H1 (cell line): Measurements from ENCODE around the gene C19orf53. TPM values are rescaled to one million over a fixed set of nuclear protein-coding genes. Genes with fewer than 3 reads are reported as not detected.

Source experiments
- CTCF ChIA-PET: fragments of 300-600 bp; sonication (Branson Sonifier 250); formaldehyde crosslinking; loops from one replicate; lab custom pipeline; 2021; ENCODE audit not compliant: partially characterized antibody; lab: Charles Lee
- POLR2A ChIA-PET: fragments of 300-600 bp; sonication (Branson Sonifier 250); formaldehyde crosslinking; loops from one replicate; lab custom pipeline; 2021; ENCODE audit warnings: inconsistent platforms; ENCODE audit not compliant: partially characterized antibody; lab: Charles Lee
- DNase-seq, 2 experiments: peaks; one replicate each; pipeline versions ENCODE4 v3.0.0 to v3.0.0-alpha.2; 2010 to 2022; ENCODE audit warnings: low spot score in 2 of 2, low read depth in 1 of 2, mixed read lengths in 1 of 2
- FAIRE-seq: peaks from 2 replicates; lab custom pipeline; 2011; peaks lifted over from hg19 to GRCh38; lab: Jason Lieb, UNC
- H2AFZ ChIP-seq: 2 replicates; pipeline ENCODE4 v1.8.1; 2012; ENCODE audit warnings: low read length, inconsistent platforms
- H2AK5ac ChIP-seq: 2 replicates; pipeline ENCODE4 v1.6.1; 2013; ENCODE audit warnings: low read depth, low read length
- H2BK120ac ChIP-seq: replicated peaks from 2 replicates; pipeline ENCODE3; 2013; ENCODE audit warnings: low read depth, low read length, inconsistent platforms
- H2BK12ac ChIP-seq: 2 replicates; pipeline ENCODE4 v1.6.1; 2013; ENCODE audit warnings: low read depth, low read length
- H2BK15ac ChIP-seq: 2 replicates; pipeline ENCODE4 v1.6.1; 2013; ENCODE audit warnings: low read length
- H2BK20ac ChIP-seq: 2 replicates; pipeline ENCODE4 v1.6.1; 2013; ENCODE audit warnings: low read length
- H2BK5ac ChIP-seq: 2 replicates; pipeline ENCODE4 v1.6.1; 2013; ENCODE audit warnings: low read depth, low read length
- H3K14ac ChIP-seq: 2 replicates; pipeline ENCODE4 v1.6.1; 2013; ENCODE audit warnings: inconsistent platforms; ENCODE audit not compliant: insufficient read length
- H3K18ac ChIP-seq: 2 replicates; pipeline ENCODE4 v1.6.1; 2013; ENCODE audit warnings: low read length; ENCODE audit errors: extremely low read depth
- H3K23ac ChIP-seq: 2 replicates; pipeline ENCODE4 v1.6.1; 2013; ENCODE audit warnings: inconsistent platforms; ENCODE audit not compliant: insufficient read length
- H3K23me2 ChIP-seq: 2 replicates; pipeline ENCODE4 v1.6.1; 2013; ENCODE audit warnings: low read depth, low read length
- H3K27ac ChIP-seq: 2 replicates; pipeline ENCODE4 v1.6.1; 2011; ENCODE audit warnings: low read depth, low read length, inconsistent platforms
- H3K27me3 ChIP-seq, 4 experiments: replicated peaks in 1 of 4; 1 replicate in 1 of 4; 2 replicates in 3 of 4; pipeline versions ENCODE4 v1.6.1 to v1.8.1; 2011 to 2013; ENCODE audit warnings: low read length in 3 of 4, mild to moderate bottlenecking in 3 of 4, inconsistent platforms in 2 of 4, mixed read lengths in 2 of 4, moderate library complexity in 1 of 4; ENCODE audit not compliant: control insufficient read depth in 3 of 4, insufficient read depth in 3 of 4; ENCODE audit errors: extremely low read depth in 1 of 4
- H3K36me3 ChIP-seq, 4 experiments: 2 replicates each; pipeline versions ENCODE4 v1.6.1 to v1.8.1; 2011 to 2013; ENCODE audit warnings: mild to moderate bottlenecking in 4 of 4, low read length in 3 of 4, moderate library complexity in 2 of 4, control low read depth in 1 of 4, inconsistent platforms in 1 of 4; ENCODE audit not compliant: insufficient read depth in 4 of 4, control insufficient read depth in 2 of 4
- H3K4ac ChIP-seq: replicated peaks from 2 replicates; pipeline ENCODE3; 2013; ENCODE audit warnings: low read length, low read depth, mixed read lengths, inconsistent platforms; ENCODE audit not compliant: insufficient read length
- H3K4me1 ChIP-seq, 4 experiments: replicated peaks in 1 of 4; 1 replicate in 1 of 4; 2 replicates in 3 of 4; pipeline versions ENCODE4 v1.6.1 to v1.8.1; 2011 to 2013; ENCODE audit warnings: low read length in 3 of 4, inconsistent platforms in 2 of 4, mixed read lengths in 1 of 4; ENCODE audit not compliant: insufficient read depth in 4 of 4, control insufficient read depth in 3 of 4
- H3K4me2 ChIP-seq, 2 experiments: 2 replicates each; pipeline versions ENCODE4 v1.6.1 to v1.8.1; 2011 to 2013; ENCODE audit warnings: low read depth in 2 of 2, low read length in 2 of 2, control low read depth in 1 of 2, inconsistent platforms in 1 of 2, mild to moderate bottlenecking in 1 of 2; ENCODE audit not compliant: insufficient read depth in 1 of 2
- H3K4me3 ChIP-seq, 4 experiments: fragments of 200-600, 300-600 bp in 1 of 4; sonication (generic), shearing (Covaris generic), sonication (Bioruptor Twin) in 1 of 4; 2 replicates each; pipeline versions ENCODE4 v1.5.1 to v1.8.1; 2011 to 2016; ENCODE audit warnings: low read length in 4 of 4, low read depth in 3 of 4, control low read depth in 2 of 4, inconsistent platforms in 2 of 4, mild to moderate bottlenecking in 2 of 4, mixed read lengths in 1 of 4, moderate library complexity in 1 of 4; ENCODE audit not compliant: insufficient read depth in 2 of 4; ENCODE audit errors: extremely low read depth in 1 of 4
- H3K56ac ChIP-seq: replicated peaks from 2 replicates; pipeline ENCODE3; 2013; ENCODE audit warnings: low read depth, mild to moderate bottlenecking, mixed read lengths, low read length, inconsistent platforms; ENCODE audit not compliant: insufficient read length
- H3K79me1 ChIP-seq: 2 replicates; pipeline ENCODE4 v1.6.1; 2013; ENCODE audit warnings: low read depth, low read length, control low read depth
- H3K79me2 ChIP-seq, 2 experiments: 2 replicates each; pipeline versions ENCODE4 v1.6.1 to v1.8.1; 2012 to 2013; ENCODE audit warnings: low read length in 2 of 2, mild to moderate bottlenecking in 2 of 2, inconsistent platforms in 1 of 2; ENCODE audit not compliant: insufficient read depth in 2 of 2, control insufficient read depth in 1 of 2
- H3K9ac ChIP-seq, 4 experiments: replicated peaks in 1 of 4; 1 replicate in 1 of 4; 2 replicates in 3 of 4; pipeline versions ENCODE4 v1.6.1 to v1.8.1; 2011 to 2013; ENCODE audit warnings: low read depth in 3 of 4, low read length in 3 of 4, control low read depth in 2 of 4, mild to moderate bottlenecking in 2 of 4, moderate library complexity in 2 of 4, inconsistent platforms in 1 of 4; ENCODE audit errors: extremely low read depth in 1 of 4
- H3K9me3 ChIP-seq, 2 experiments: 2 replicates each; pipeline versions ENCODE4 v1.6.1 to v1.8.1; 2012 to 2013; ENCODE audit warnings: mild to moderate bottlenecking in 2 of 2, moderate library complexity in 2 of 2, control low read depth in 1 of 2, inconsistent platforms in 1 of 2, low read depth in 1 of 2, low read length in 1 of 2, mixed read lengths in 1 of 2; ENCODE audit not compliant: insufficient read depth in 2 of 2
- H4K20me1 ChIP-seq, 2 experiments: replicated peaks in 1 of 2; 2 replicates each; pipeline versions ENCODE3 to v1.8.1; 2011 to 2013; ENCODE audit warnings: inconsistent platforms in 2 of 2, low read length in 2 of 2, mild to moderate bottlenecking in 1 of 2; ENCODE audit not compliant: insufficient read depth in 2 of 2, control insufficient read depth in 1 of 2
- H4K5ac ChIP-seq: 2 replicates; pipeline ENCODE4 v1.6.1; 2013; ENCODE audit warnings: low read length, low read depth, mixed read lengths, inconsistent platforms; ENCODE audit not compliant: insufficient read length
- H4K8ac ChIP-seq: 2 replicates; pipeline ENCODE4 v1.8.0; 2013; ENCODE audit warnings: mild to moderate bottlenecking, moderate library complexity, low read length, inconsistent platforms; ENCODE audit not compliant: insufficient read depth; ENCODE audit errors: extremely low read depth
- H4K91ac ChIP-seq: replicated peaks from 2 replicates; pipeline ENCODE3; 2013; ENCODE audit warnings: low read length, mixed read lengths, inconsistent platforms; ENCODE audit not compliant: insufficient read length
- ASH2L ChIP-seq: fragments of 200-600, 300-600 bp; sonication (generic); IDR thresholded peaks from one replicate; pipeline ENCODE4 v1.7.1; 2017; ENCODE audit warnings: low read length
- CBX5 ChIP-seq: fragments of 300-800, 300-1000 bp; sonication (generic); IDR thresholded peaks from 2 replicates; pipeline ENCODE4 v1.7.1; 2016; ENCODE audit warnings: antibody characterized with exemption, low read length, low read depth
- CHD1 ChIP-seq: IDR thresholded peaks from 2 replicates; pipeline ENCODE4 v1.6.1; 2012; ENCODE audit warnings: low read depth, low read length, improper control_type of control experiment
- CTBP2 ChIP-seq: IDR thresholded peaks from 2 replicates; pipeline ENCODE4 v1.7.0; 2011; ENCODE audit warnings: borderline replicate concordance, mild to moderate bottlenecking, moderate library complexity, mixed read lengths, low read length; ENCODE audit not compliant: insufficient read depth, insufficient read length
- EP300 ChIP-seq, 2 experiments: IDR thresholded peaks; 1 replicate in 1 of 2; 2 replicates in 1 of 2; pipeline ENCODE4 v1.6.1; 2011 to 2012; ENCODE audit warnings: low read depth in 2 of 2, low read length in 2 of 2, mild to moderate bottlenecking in 2 of 2, borderline replicate concordance in 1 of 2, inconsistent platforms in 1 of 2, moderate library complexity in 1 of 2
- EZH2 ChIP-seq: fragments of 200-600 bp; sonication (generic); IDR thresholded peaks from 2 replicates; pipeline ENCODE4 v1.7.1; 2012; ENCODE audit warnings: low read depth, mild to moderate bottlenecking, moderate library complexity, low read length, inconsistent platforms; ENCODE audit not compliant: severe bottlenecking
- NANOG ChIP-seq: IDR thresholded peaks from 2 replicates; pipeline ENCODE4 v1.6.1; 2011; ENCODE audit warnings: low read length, low read depth, mild to moderate bottlenecking, inconsistent platforms; ENCODE audit not compliant: insufficient read depth, poor library complexity, severe bottlenecking
- PHF8 ChIP-seq: fragments of 200-600 bp; sonication (generic); conservative IDR thresholded peaks from 2 replicates; pipeline ENCODE4 v1.7.1; 2012; ENCODE audit warnings: low read depth, mild to moderate bottlenecking, inconsistent platforms, low read length, moderate library complexity
- POU5F1 ChIP-seq: IDR thresholded peaks from 2 replicates; pipeline ENCODE4 v1.6.1; 2011; ENCODE audit warnings: low read depth, mild to moderate bottlenecking, low read length, moderate library complexity
- RAD21 ChIP-seq, 2 experiments: IDR thresholded peaks in 1 of 2; conservative IDR thresholded peaks in 1 of 2; 2 replicates each; pipeline ENCODE4 v1.6.1; 2011; ENCODE audit warnings: low read depth in 2 of 2, low read length in 2 of 2, improper control_type of control experiment in 1 of 2, inconsistent platforms in 1 of 2, mild to moderate bottlenecking in 1 of 2, moderate library complexity in 1 of 2
- SAP30 ChIP-seq: fragments of 300-600 bp; sonication (generic); IDR thresholded peaks from 2 replicates; pipeline ENCODE4 v1.7.1; 2012; ENCODE audit warnings: low read length, moderate library complexity, mild to moderate bottlenecking, inconsistent platforms; ENCODE audit not compliant: insufficient read depth, insufficient replicate concordance
- SRF ChIP-seq: IDR thresholded peaks from 2 replicates; pipeline ENCODE4 v1.6.1; 2011; ENCODE audit warnings: mild to moderate bottlenecking, low read depth, low read length, moderate library complexity
- TEAD4 ChIP-seq: IDR thresholded peaks from 2 replicates; pipeline ENCODE4 v1.6.1; 2012; ENCODE audit warnings: low read depth, low read length, inconsistent platforms, mixed read lengths
- WGBS, 2 experiments: shearing (Covaris generic) in 1 of 2; methylation state at CpG; one replicate each; pipeline versions ENCODE4 v1.1.6 to v1.1.7; 2013 to 2015; ENCODE audit warnings: low lambda C conversion rate in 2 of 2, mixed read lengths in 2 of 2, inconsistent platforms in 1 of 2, low coverage in 1 of 2, missing lambda C conversion rate in 1 of 2; ENCODE audit not compliant: insufficient replicate concordance in 2 of 2, insufficient coverage in 1 of 2, insufficient read length in 1 of 2; ENCODE audit errors: extremely low coverage in 1 of 2, missing lambda C conversion rate in 1 of 2; 5-methylcytosine and 5-hydroxymethylcytosine counted together
- polyA plus RNA-seq, 7 experiments: library from polyadenylated mRNA; depleted of rRNA in 3 of 7; stranded (reverse) in 5 of 7; unstranded in 2 of 7; fragments of >200 nt in 5 of 7; fragments of 200-250 nt in 2 of 7; gene quantifications; 1 replicate in 5 of 7; 2 replicates in 1 of 7; 4 replicates in 1 of 7; pipeline versions ENCODE4 v1.2.1 to v1.2.3, GENCODE V29; 2011 to 2013; ENCODE audit warnings: missing spikeins in 2 of 7, mixed read lengths in 2 of 7
- total RNA-seq: library from RNA; stranded (reverse); fragmentation: NEBNext Ultra II Directional; extraction: Animal tissue kit (Norgen Biotek cat#: 25700); gene quantifications from 2 replicates; pipeline ENCODE4 v1.2.1, GENCODE V29; 2021

C19orf53 gene
- total and polyA plus RNA-seq, 2 of the 8 experiments (the other 6 are each of a cell fraction or from before 2014, with no cell fraction given): 104 to 169 TPM

DNA sequence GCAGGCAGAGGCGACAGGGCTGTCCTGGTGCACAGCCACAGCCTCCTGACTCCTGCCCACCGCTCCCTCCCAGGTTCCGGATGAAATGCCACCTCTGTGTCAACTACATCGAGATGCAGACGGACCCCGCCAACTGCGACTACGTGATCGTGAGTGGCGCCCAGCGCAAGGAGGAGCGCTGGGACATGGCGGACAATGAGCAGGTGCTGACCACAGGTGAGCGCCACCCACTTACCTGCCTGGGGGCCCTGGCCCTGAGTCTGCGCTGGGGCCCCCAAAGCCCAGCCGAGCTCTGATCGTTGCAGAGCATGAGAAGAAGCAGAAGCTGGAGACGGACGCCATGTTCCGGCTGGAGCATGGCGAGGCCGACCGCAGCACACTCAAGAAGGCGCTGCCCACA, 15.5 kb upstream of the C19orf53 start:
- Histone ChIP-seq H3K4me2 (no peak overlapping the region), H3K4ac (no peak overlapping the region), H3K23me2 (no peaks in the 10 kb centered on the region), H2AK5ac (no peak overlapping the region), H3K9ac (no peak overlapping the region), H2BK5ac (no peak overlapping the region), H3K23ac (no peak overlapping the region), H3K56ac (no peak overlapping the region), H4K8ac (no peak overlapping the region; the same call in 1 of the 2 replicates), H3K27ac (no peak overlapping the region), H4K91ac (no peak overlapping the region), H3K4me1 (no peaks in the 10 kb centered on the region), H3K36me3 (peaks cover 4 to 65% (median 18%) of the 10 kb centered on the region in 4 experiments; a peak in 6 of 8 replicates), H3K9me3 (no peaks in the 10 kb centered on the region), H2BK20ac (no peak overlapping the region), H3K18ac (no peak overlapping the region), H3K27me3 (no peaks in the 10 kb centered on the region), H2AFZ (no peak overlapping the region), H3K4me3 (no peak overlapping the region), H3K79me2 (no peaks in the 10 kb centered on the region), H3K14ac (no peak overlapping the region), H4K5ac (no peak overlapping the region), H3K79me1 (no peaks in the 10 kb centered on the region), H2BK12ac (no peak overlapping the region), H2BK15ac (no peak overlapping the region), H2BK120ac (no peak overlapping the region), H4K20me1 (peaks cover 0 to 6% of the 10 kb centered on the region in 2 experiments)
- no peak for DNase-seq
- ChIA-PET POLR2A (no interaction called here), CTCF (interaction anchor here (1.3 kb wide), 1 partner anchor 9 kb away, joined by 3 read pairs; no protein-coding TSS in a partner anchor)
- no peak for FAIRE-seq
- WGBS, 2 experiments: 88% methylated on average over 20 of the region's 24 CpGs; no CpG with 5 or more reads in 1 of the 2 experiments
- TF ChIP-seq CBX5: no peak
- TF ChIP-seq EZH2: no peak
- TF ChIP-seq NANOG: no peak
- TF ChIP-seq CTBP2: no peak
- TF ChIP-seq RAD21 (IDR thresholded peaks at IDR 0.05 in 1 of 2, conservative IDR thresholded peaks at IDR 0.05 in 1 of 2; ENCODE audit: low read depth in 2 of 2, low read length in 2 of 2): no peak
- no peak for TF ChIP-seq ASH2L
- no peak for TF ChIP-seq PHF8
- no peak for TF ChIP-seq POU5F1
- no peak for TF ChIP-seq TEAD4
- TF ChIP-seq SAP30: no peak
- no peak for TF ChIP-seq SRF
- no peak for TF ChIP-seq EP300 (IDR thresholded peaks at IDR 0.05; ENCODE audit: borderline replicate concordance in 1 of 2, low read depth in 2 of 2, low read length in 2 of 2)
- no peak for TF ChIP-seq CHD1
